Gastroesophageal sphincter (tissue), 4 donors: Measurements from ENCODE around the gene METTL17. TPM values are rescaled to one million over a fixed set of nuclear protein-coding genes. Genes with fewer than 3 reads are reported as not detected.

ENCODE experiments used
- ATAC-seq: fragments of 150-250 bp; one replicate; pipeline ENCODE4 v1.9.1; 2016; ENCODE audit warnings: mild to moderate bottlenecking, moderate library complexity
- H3K27ac ChIP-seq, 4 donors: fragments of 200-600 bp; sonication (generic) in 3 of 4; 1 replicate in 3 of 4; 2 replicates in 1 of 4; pipeline ENCODE4 v1.5.1; 2016 to 2019
- H3K27me3 ChIP-seq: fragments of 200-600 bp; sonication (generic); one replicate; pipeline ENCODE4 v1.5.1; 2019
- H3K36me3 ChIP-seq, 2 donors: fragments of 200-600 bp; sonication (generic); one replicate each; pipeline ENCODE4 v1.5.1; 2019; ENCODE audit warnings: control low read depth in 1 of 2
- H3K4me1 ChIP-seq, 3 donors: fragments of 200-600 bp; sonication (generic); 1 replicate in 2 of 3; 2 replicates in 1 of 3; pipeline ENCODE4 v1.5.1; 2016 to 2019; ENCODE audit warnings: control low read depth in 2 of 3
- H3K4me3 ChIP-seq, 2 donors: fragments of 200-600 bp; sonication (generic); one replicate each; pipeline ENCODE4 v1.5.1; 2019; ENCODE audit warnings: mild to moderate bottlenecking in 1 of 2, moderate library complexity in 1 of 2
- H3K9me3 ChIP-seq, 3 donors: fragments of 200-600 bp; sonication (generic); one replicate each; pipeline ENCODE4 v1.5.1; 2017 to 2019; ENCODE audit warnings: control low read depth in 2 of 3
- CTCF ChIP-seq, 4 experiments: fragments of 200-600 bp in 2 of 4; fragments of 450-650 bp in 2 of 4; sonication (generic) in 1 of 4; IDR thresholded peaks; one replicate each; pipeline ENCODE4 v1.5.1; 2017 to 2019; ENCODE audit warnings: antibody characterized with exemption in 4 of 4, mild to moderate bottlenecking in 2 of 4, moderate library complexity in 2 of 4
- EP300 ChIP-seq: sonication (generic); formaldehyde crosslinking; IDR thresholded peaks from one replicate; pipeline ENCODE4 v1.6.1; 2017; ENCODE audit warnings: antibody characterized with exemption, mild to moderate bottlenecking
- POLR2A ChIP-seq, 2 donors: fragments of 450-650 bp; IDR thresholded peaks; one replicate each; pipeline ENCODE4 v1.6.1; 2017; ENCODE audit warnings: antibody characterized with exemption in 2 of 2, mild to moderate bottlenecking in 2 of 2, moderate library complexity in 1 of 2
- POLR2AphosphoS5 ChIP-seq: sonication (generic); formaldehyde crosslinking; IDR thresholded peaks from one replicate; pipeline ENCODE4 v1.6.1; 2017; ENCODE audit warnings: antibody characterized with exemption
- WGBS, 2 donors: methylation state at CpG; one replicate each; pipeline ENCODE4 v1.1.5; 2018; ENCODE audit warnings: low coverage in 1 of 2; 5-methylcytosine and 5-hydroxymethylcytosine counted together
- total RNA-seq, 4 donors: library from RNA; depleted of rRNA; stranded (reverse); fragments of >200 nt; gene quantifications; one replicate each; pipeline ENCODE4 v1.1.0, GENCODE V29; 2016

The METTL17 gene
- total RNA-seq, 4 donors from 2014 or later, result 25.2 to 94.9 (median 64.1) TPM

GRCh38 chr14:20988717-20989470 is 886 bp upstream of the METTL17 start:
- Histone ChIP-seq H3K27ac (peak overlapping the region; percentile 81 to 89 (median 85)), H3K27me3 (no peaks in the 10 kb centered on the region), H3K9me3 (no peaks in the 10 kb centered on the region), H3K4me1 (peaks cover 8 to 35% (median 9%) of the 10 kb centered on the region in 3 donors), H3K36me3 (peaks cover 0 to 22% of the 10 kb centered on the region in 2 donors), H3K4me3 (peak overlapping the region; percentile 71 to 82)
- 51 to 94% methylated on average over 3 to 7 of the region's 15 CpGs for WGBS, 2 donors
- no peak for ATAC-seq
- TF ChIP-seq POLR2A (IDR thresholded peaks at IDR 0.05), result no peak
- TF ChIP-seq CTCF (IDR thresholded peaks at IDR 0.05), result no peak

GRCh38 chr14:20989471-20989786 is 351 bp upstream of the METTL17 start:
- H3K27me3 ChIP-seq, result no peaks in the 10 kb centered on the region
- H3K4me3 ChIP-seq, result peak overlapping the region; percentile 71 to 82
- 0% methylated on average over 3 to 9 of the region's 11 CpGs for WGBS, 2 donors
- ATAC-seq, result no peak
- H3K36me3 ChIP-seq, result peaks cover 0 to 27% of the 10 kb centered on the region in 2 donors
- H3K9me3 ChIP-seq, result no peaks in the 10 kb centered on the region
- no peak for TF ChIP-seq CTCF (IDR thresholded peaks at IDR 0.05)
- TF ChIP-seq POLR2A (IDR thresholded peaks at IDR 0.05), result no peak
- TF ChIP-seq POLR2AphosphoS5, result no peak
- TF ChIP-seq EP300, result no peak
- H3K4me1 ChIP-seq, result peaks cover 8 to 35% (median 9%) of the 10 kb centered on the region in 3 donors
- H3K27ac ChIP-seq, result peak overlapping the region; percentile 81 to 89 (median 85)

GRCh38 chr14:20996521-20996920 is 6.7 kb downstream of the METTL17 start:
- Histone ChIP-seq H3K9me3 (no peaks in the 10 kb centered on the region), H3K4me3 (no peak overlapping the region), H3K27me3 (no peaks in the 10 kb centered on the region), H3K36me3 (peaks cover 8 to 61% of the 10 kb centered on the region in 2 donors), H3K4me1 (peaks cover 0 to 11% (median 0%) of the 10 kb centered on the region in 3 donors), H3K27ac (no peak overlapping the region)
- no peak for TF ChIP-seq POLR2AphosphoS5
- no peak for TF ChIP-seq CTCF (IDR thresholded peaks at IDR 0.05)
- no peak for TF ChIP-seq EP300
- no peak for TF ChIP-seq POLR2A (IDR thresholded peaks at IDR 0.05)
- 77 to 83% methylated on average over 7 to 10 of the region's 14 CpGs for WGBS, 2 donors
- no peak for ATAC-seq

DNA sequence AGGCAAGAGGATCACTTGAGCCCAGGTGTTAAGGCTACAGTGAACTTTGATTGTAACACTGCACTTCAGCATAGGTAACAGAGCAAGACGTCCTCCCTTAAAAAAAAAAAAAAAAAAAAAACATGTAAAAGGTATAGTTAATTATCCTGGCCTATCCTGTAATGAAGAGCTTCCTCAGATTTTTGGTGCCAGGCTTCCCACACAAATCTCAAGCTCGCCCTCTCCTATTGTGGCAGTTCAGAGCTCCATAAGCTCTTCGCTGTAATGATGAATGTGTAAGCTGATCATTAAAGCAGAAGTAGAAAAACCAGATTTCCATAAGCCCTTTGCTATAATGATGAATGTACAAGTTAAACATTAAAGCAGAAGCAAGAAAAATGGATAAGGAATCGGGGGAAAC is 7.3 kb downstream of the METTL17 start:
- no peak overlapping the region for H3K4me3 ChIP-seq
- peaks cover 0 to 5% (median 0%) of the 10 kb centered on the region in 3 donors for H3K4me1 ChIP-seq
- ATAC-seq, result no peak
- no peaks in the 10 kb centered on the region for H3K27me3 ChIP-seq
- TF ChIP-seq POLR2A (IDR thresholded peaks at IDR 0.05) (no peak), CTCF (IDR thresholded peaks at IDR 0.05) (no peak), POLR2AphosphoS5 (no peak), EP300 (no peak)
- no peaks in the 10 kb centered on the region for H3K9me3 ChIP-seq
- 44 to 45% methylated on average over 4 of the region's 4 CpGs for WGBS, 2 donors
- H3K27ac ChIP-seq, result no peak overlapping the region
- peaks cover 8 to 57% of the 10 kb centered on the region in 2 donors for H3K36me3 ChIP-seq

DNA sequence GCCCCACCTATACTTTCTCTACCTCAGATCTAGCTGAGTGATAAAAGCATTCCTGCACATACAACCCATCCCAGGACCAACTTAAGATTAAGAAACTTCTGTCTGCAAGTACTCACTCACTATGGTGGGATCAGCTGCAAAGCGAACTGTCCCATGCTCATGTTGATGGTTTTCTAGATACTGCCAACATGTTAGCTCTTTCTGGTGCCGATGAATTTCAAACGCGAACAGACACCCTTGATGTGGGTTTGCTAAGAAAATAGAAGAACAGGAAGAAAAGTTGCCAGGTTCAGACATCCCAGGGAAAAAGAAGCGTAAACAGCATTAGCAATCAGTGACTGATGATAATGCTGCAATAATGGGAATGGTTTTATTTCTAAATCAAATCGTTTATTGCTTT is 7.8 kb downstream of the METTL17 start:
- no peak for ATAC-seq
- 65 to 79% methylated on average over 6 of the region's 6 CpGs for WGBS, 2 donors
- Histone ChIP-seq H3K27me3 (no peaks in the 10 kb centered on the region), H3K9me3 (no peaks in the 10 kb centered on the region), H3K36me3 (peaks cover 8 to 52% of the 10 kb centered on the region in 2 donors), H3K4me3 (no peak overlapping the region), H3K4me1 (peaks cover 0 to under 1% (median 0%) of the 10 kb centered on the region in 3 donors), H3K27ac (no peak overlapping the region)
- TF ChIP-seq EP300 (no peak), POLR2AphosphoS5 (no peak), CTCF (IDR thresholded peaks at IDR 0.05) (no peak), POLR2A (IDR thresholded peaks at IDR 0.05) (no peak)
